HAP-1 (cell line): ENCODE measurements around the gene GRM7.

Experiments used
- DNase-seq, 2 experiments: peaks; one replicate each; pipeline ENCODE4 v3.0.0-alpha.2; 2016 to 2020; ENCODE audit warnings: low spot score in 2 of 2
- H3K27me3 ChIP-seq: fragments of 250-450 bp; sonication (Bioruptor Pico); 2 replicates; pipeline ENCODE4 v1.5.1; 2020; ENCODE audit warnings: low read depth, mild to moderate bottlenecking, moderate library complexity
- H3K36me3 ChIP-seq: fragments of 250-450 bp; sonication (Bioruptor Pico); replicated peaks from 2 replicates; pipeline ENCODE4 v1.5.1; 2020; ENCODE audit warnings: mild to moderate bottlenecking
- H3K4me1 ChIP-seq: fragments of 250-450 bp; sonication (Bioruptor Pico); 2 replicates; pipeline ENCODE4 v1.5.1; 2020; ENCODE audit warnings: mild to moderate bottlenecking
- H3K4me3 ChIP-seq: fragments of 250-450 bp; sonication (Bioruptor Pico); 2 replicates; pipeline ENCODE4 v1.5.1; 2020; ENCODE audit warnings: mild to moderate bottlenecking, moderate library complexity
- H3K9me3 ChIP-seq: fragments of 250-450 bp; sonication (Bioruptor Pico); 2 replicates; pipeline ENCODE4 v1.5.1; 2020; ENCODE audit warnings: mild to moderate bottlenecking, moderate library complexity
- in situ Hi-C: fragments of 300-500 bp; cut with MboI; formaldehyde crosslinking; loops from 3 replicates; pipeline ENCODE4 v1.14.3; 2020; ENCODE audit warnings: low sequenced_read_pairs, inconsistent platforms, mixed read lengths

The GRM7 gene

GRCh38 chr3:6860954-6861624 lies at the start of gene GRM7:
TSS of gene GRM7 (plus strand) at chr3:6861115.
- no peaks in the 10 kb centered on the region for H3K9me3 ChIP-seq
- H3K4me3 ChIP-seq, result no peak within 1 kb of the TSS
- no peaks in the 10 kb centered on the region for H3K36me3 ChIP-seq
- no peak for DNase-seq
- no peaks in the 10 kb centered on the region for H3K4me1 ChIP-seq
- in situ Hi-C loops, result no loop called here
- H3K27me3 ChIP-seq, result no peaks in the 10 kb centered on the region

- in situ Hi-C loops, result no loop called here
- no peak for DNase-seq
- Histone ChIP-seq H3K36me3 (no peaks in the 10 kb centered on the region), H3K27me3 (no peaks in the 10 kb centered on the region), H3K4me1 (no peaks in the 10 kb centered on the region), H3K4me3 (no peak overlapping the region), H3K9me3 (no peaks in the 10 kb centered on the region)
These were observed 39.5 kb upstream of the GRM7 start for GRCh38 chr3:6821411-6821810.

GRCh38 chr3:6825524-6825923 lies 35.4 kb upstream of the GRM7 start:
- in situ Hi-C loops, result no loop called here
- no peaks in the 10 kb centered on the region for H3K36me3 ChIP-seq
- no peaks in the 10 kb centered on the region for H3K9me3 ChIP-seq
- no peaks in the 10 kb centered on the region for H3K4me1 ChIP-seq
- DNase-seq, result no peak
- H3K27me3 ChIP-seq, result no peaks in the 10 kb centered on the region
- H3K4me3 ChIP-seq, result no peak overlapping the region

- no peaks in the 10 kb centered on the region for H3K4me1 ChIP-seq
- in situ Hi-C loops, result no loop called here
- no peaks in the 10 kb centered on the region for H3K36me3 ChIP-seq
- no peak for DNase-seq
- no peaks in the 10 kb centered on the region for H3K9me3 ChIP-seq
- no peak overlapping the region for H3K4me3 ChIP-seq
- H3K27me3 ChIP-seq, result no peaks in the 10 kb centered on the region
These were observed 33.5 kb upstream of the GRM7 start for GRCh38 chr3:6827453-6827852.

- no peaks in the 10 kb centered on the region for H3K9me3 ChIP-seq
- H3K27me3 ChIP-seq, result no peaks in the 10 kb centered on the region
- H3K4me3 ChIP-seq, result no peak overlapping the region
- no peaks in the 10 kb centered on the region for H3K36me3 ChIP-seq
- H3K4me1 ChIP-seq, result no peaks in the 10 kb centered on the region
- in situ Hi-C loops, result no loop called here
- no peak for DNase-seq
These were observed 16.2 kb upstream of the GRM7 start for GRCh38 chr3:6844723-6845122.

GRCh38 chr3:6854184-6854583 lies 6.7 kb upstream of the GRM7 start:
- Histone ChIP-seq H3K4me1 (no peaks in the 10 kb centered on the region), H3K4me3 (no peak overlapping the region), H3K36me3 (no peaks in the 10 kb centered on the region), H3K9me3 (no peaks in the 10 kb centered on the region), H3K27me3 (no peaks in the 10 kb centered on the region)
- in situ Hi-C loops, result no loop called here
- no peak for DNase-seq

GRCh38 chr3:6857510-6857909 lies 3.4 kb upstream of the GRM7 start:
- H3K27me3 ChIP-seq, result no peaks in the 10 kb centered on the region

GRCh38 chr3:6860149-6860953 lies 564 bp upstream of the GRM7 start:
- no peak for DNase-seq

More at GRCh38 chr3:6857510-6857909, 3.4 kb upstream of the GRM7 start:
- in situ Hi-C loops, result no loop called here
- Histone ChIP-seq H3K9me3 (no peaks in the 10 kb centered on the region), H3K4me3 (no peak overlapping the region), H3K36me3 (no peaks in the 10 kb centered on the region), H3K4me1 (no peaks in the 10 kb centered on the region)
- DNase-seq, result no peak

GRCh38 chr3:6861625-6862000 lies 698 bp downstream of the GRM7 start:
- no peaks in the 10 kb centered on the region for H3K27me3 ChIP-seq
- H3K9me3 ChIP-seq, result no peaks in the 10 kb centered on the region
- in situ Hi-C loops, result no loop called here
- DNase-seq, result no peak
- H3K4me1 ChIP-seq, result no peaks in the 10 kb centered on the region
- H3K4me3 ChIP-seq, result no peak overlapping the region
- no peaks in the 10 kb centered on the region for H3K36me3 ChIP-seq

More at GRCh38 chr3:6860149-6860953, 564 bp upstream of the GRM7 start:
- no peaks in the 10 kb centered on the region for H3K27me3 ChIP-seq
- in situ Hi-C loops, result no loop called here
- H3K36me3 ChIP-seq, result no peaks in the 10 kb centered on the region
- H3K9me3 ChIP-seq, result no peaks in the 10 kb centered on the region
- H3K4me3 ChIP-seq, result no peak overlapping the region
- H3K4me1 ChIP-seq, result no peaks in the 10 kb centered on the region

- Histone ChIP-seq H3K36me3 (no peaks in the 10 kb centered on the region), H3K9me3 (no peaks in the 10 kb centered on the region), H3K27me3 (no peaks in the 10 kb centered on the region), H3K4me1 (no peaks in the 10 kb centered on the region), H3K4me3 (no peak overlapping the region)
- no peak for DNase-seq
- in situ Hi-C loops, result no loop called here
These were observed 1.3 kb downstream of the GRM7 start for GRCh38 chr3:6862041-6862879.

- in situ Hi-C loops, result no loop called here
- Histone ChIP-seq H3K4me1 (no peaks in the 10 kb centered on the region), H3K27me3 (no peaks in the 10 kb centered on the region), H3K36me3 (no peaks in the 10 kb centered on the region), H3K9me3 (no peaks in the 10 kb centered on the region), H3K4me3 (no peak overlapping the region)
- DNase-seq, result no peak
These were observed 1.9 kb downstream of the GRM7 start for GRCh38 chr3:6862880-6863195.

GRCh38 chr3:6867269-6867668 lies 6.4 kb downstream of the GRM7 start:
- Histone ChIP-seq H3K9me3 (no peaks in the 10 kb centered on the region), H3K4me3 (no peak overlapping the region), H3K36me3 (no peaks in the 10 kb centered on the region), H3K4me1 (no peaks in the 10 kb centered on the region), H3K27me3 (no peaks in the 10 kb centered on the region)
- in situ Hi-C loops, result no loop called here
- DNase-seq, result no peak

- DNase-seq, result no peak
- Histone ChIP-seq H3K4me3 (no peak overlapping the region), H3K4me1 (no peaks in the 10 kb centered on the region), H3K27me3 (no peaks in the 10 kb centered on the region), H3K9me3 (no peaks in the 10 kb centered on the region), H3K36me3 (no peaks in the 10 kb centered on the region)
- in situ Hi-C loops, result no loop called here
These were observed 17.8 kb downstream of the GRM7 start for GRCh38 chr3:6878731-6879130.

GRCh38 chr3:6912240-6912639 lies 51.3 kb downstream of the GRM7 start:
- Histone ChIP-seq H3K4me1 (no peaks in the 10 kb centered on the region), H3K27me3 (no peaks in the 10 kb centered on the region), H3K9me3 (no peaks in the 10 kb centered on the region), H3K36me3 (no peaks in the 10 kb centered on the region), H3K4me3 (no peak overlapping the region)
- DNase-seq, result no peak
- in situ Hi-C loops, result no loop called here
